HCT116 (cell line): Measurements from ENCODE around the gene MRPL33. TPM values are rescaled to one million over a fixed set of nuclear protein-coding genes. Genes with fewer than 3 reads are reported as not detected.

Experiments used
- ATAC-seq: fragments of 200-7000 bp; cut with Tn5 transposase; 2 replicates; pipeline ENCODE4 v1.9.1; 2020; ENCODE audit warnings: mild to moderate bottlenecking, moderate library complexity
- BruUV-seq: library from RNA; stranded (reverse); fragments of 400-500 nt; replicated peaks from 2 replicates; lab custom pipeline; 2021; lab: Mats Ljungman, UMichigan
- CTCF ChIA-PET: fragments of 300-600 bp; sonication (Branson Sonifier 250); formaldehyde crosslinking; loops from one replicate; lab custom pipeline; 2021; ENCODE audit warnings: antibody characterized with exemption; lab: Charles Lee
- POLR2A ChIA-PET: fragments of 300-600, 350-600 bp; sonication (Branson Sonifier 250); formaldehyde crosslinking; loops from one replicate; lab custom pipeline; 2021; ENCODE audit warnings: antibody characterized with exemption; lab: Charles Lee
- RAD21 ChIA-PET, 2 experiments: fragments of 300-600 bp; sonication (Branson Sonifier 250); formaldehyde crosslinking; loops; one replicate each; lab custom pipeline; 2023; ENCODE audit warnings: low total read pairs in 2 of 2; ENCODE audit not compliant: uncharacterized antibody in 2 of 2, unreplicated experiment in 2 of 2, low non-redundant PET in 1 of 2; lab: Charles Lee
- DNase-seq: peaks from one replicate; pipeline ENCODE4 v3.0.0-alpha.2; 2010; ENCODE audit warnings: low read depth, low spot score
- H2AFZ ChIP-seq: fragments of 200-600 bp; shearing (Covaris generic), sonication (generic); 2 replicates; pipeline ENCODE4 v1.6.1; 2017; ENCODE audit warnings: low read depth, mixed run types, mixed read lengths, antibody characterized with exemption, low read length; ENCODE audit not compliant: poor library complexity, severe bottlenecking
- H3K27ac ChIP-seq: 2 replicates; pipeline ENCODE4 v1.5.1; 2012; ENCODE audit warnings: low read depth, low read length
- H3K27me3 ChIP-seq: fragments of 200-600 bp; sonication (generic); 2 replicates; pipeline ENCODE4 v1.6.1; 2016; ENCODE audit warnings: mixed run types, low read length, mixed read lengths; ENCODE audit not compliant: insufficient read depth
- H3K36me3 ChIP-seq, 2 experiments: fragments of 200-500 bp in 1 of 2; fragments of 200-600 bp in 1 of 2; sonication (Bioruptor generic) in 1 of 2; sonication (generic) in 1 of 2; 2 replicates each; pipeline versions ENCODE4 v1.5.1 to v1.6.1; 2014 to 2016; ENCODE audit warnings: low read length in 2 of 2, inconsistent platforms in 1 of 2, mixed read lengths in 1 of 2, mixed run types in 1 of 2; ENCODE audit not compliant: insufficient read depth in 2 of 2, control insufficient read depth in 1 of 2
- H3K4me1 ChIP-seq, 2 experiments: fragments of 200-600 bp in 1 of 2; sonication (generic) in 1 of 2; 2 replicates each; pipeline versions ENCODE4 v1.5.1 to v1.6.1; 2012 to 2017; ENCODE audit warnings: low read length in 2 of 2, inconsistent platforms in 1 of 2, mild to moderate bottlenecking in 1 of 2, mixed read lengths in 1 of 2, mixed run types in 1 of 2, moderate library complexity in 1 of 2; ENCODE audit not compliant: insufficient read depth in 2 of 2, control insufficient read depth in 1 of 2
- H3K4me2 ChIP-seq: fragments of 200-600 bp; sonication (generic); 2 replicates; pipeline ENCODE4 v1.6.1; 2017; ENCODE audit warnings: mixed run types, low read length, mixed read lengths
- H3K4me3 ChIP-seq, 2 experiments: fragments of 200-600 bp in 1 of 2; sonication (generic) in 1 of 2; replicated peaks in 1 of 2; 2 replicates each; pipeline ENCODE4 v1.5.1; 2011 to 2016; ENCODE audit warnings: low read length in 2 of 2, control low read depth in 1 of 2, low read depth in 1 of 2, mild to moderate bottlenecking in 1 of 2, mixed read lengths in 1 of 2, mixed run types in 1 of 2
- H3K79me2 ChIP-seq: fragments of 200-600 bp; sonication (generic); 2 replicates; pipeline ENCODE4 v1.6.1; 2017; ENCODE audit warnings: mild to moderate bottlenecking, mixed run types, low read length, moderate library complexity, mixed read lengths; ENCODE audit not compliant: insufficient read depth
- H3K9ac ChIP-seq: fragments of 200-600 bp; sonication (generic); 2 replicates; pipeline ENCODE4 v1.6.1; 2016; ENCODE audit warnings: low read length, mixed read lengths
- H3K9me2 ChIP-seq: fragments of 200-600 bp; sonication (generic), shearing (Covaris generic); 2 replicates; pipeline ENCODE4 v1.6.1; 2017; ENCODE audit warnings: mixed run types, mild to moderate bottlenecking, moderate library complexity; ENCODE audit not compliant: insufficient read depth
- H3K9me3 ChIP-seq, 2 experiments: fragments of 200-500 bp in 1 of 2; fragments of 200-600 bp in 1 of 2; sonication (Bioruptor generic) in 1 of 2; sonication (generic) in 1 of 2; 2 replicates each; pipeline ENCODE4 v1.6.1; 2014 to 2017; ENCODE audit warnings: low read length in 2 of 2, mixed read lengths in 2 of 2, inconsistent platforms in 1 of 2, low read depth in 1 of 2, mild to moderate bottlenecking in 1 of 2, mixed run types in 1 of 2, moderate library complexity in 1 of 2; ENCODE audit not compliant: control insufficient read depth in 1 of 2, insufficient read depth in 1 of 2
- H4K20me1 ChIP-seq: fragments of 200-600 bp; sonication (generic), shearing (Covaris generic); 2 replicates; pipeline ENCODE4 v1.6.1; 2017; ENCODE audit warnings: mixed run types, mild to moderate bottlenecking, moderate library complexity; ENCODE audit not compliant: insufficient read depth
- ATF3 ChIP-seq: IDR thresholded peaks from 2 replicates; pipeline ENCODE4 v1.6.1; 2012
- CEBPB ChIP-seq: IDR thresholded peaks from 2 replicates; pipeline ENCODE4 v1.6.1; 2012; ENCODE audit warnings: low read depth
- CTCF ChIP-seq, 3 experiments: fragments of 200-600 bp in 1 of 3; sonication (generic) in 1 of 3; IDR thresholded peaks in 2 of 3; conservative IDR thresholded peaks in 1 of 3; 2 replicates each; pipeline ENCODE4 v1.5.1; 2012 to 2017; ENCODE audit warnings: low read depth in 2 of 3, low read length in 2 of 3, antibody characterized with exemption in 1 of 3, borderline replicate concordance in 1 of 3, control low read depth in 1 of 3, mild to moderate bottlenecking in 1 of 3, mixed read lengths in 1 of 3, mixed run types in 1 of 3, moderate library complexity in 1 of 3; ENCODE audit not compliant: insufficient read depth in 1 of 3
- EGR1 ChIP-seq: IDR thresholded peaks from 2 replicates; pipeline ENCODE4 v1.6.1; 2012; ENCODE audit warnings: low read depth
- ELF1 ChIP-seq: IDR thresholded peaks from 2 replicates; pipeline ENCODE4 v1.6.1; 2012; ENCODE audit warnings: low read depth, borderline replicate concordance
- EZH2phosphoT487 ChIP-seq: fragments of 200-600 bp; IDR thresholded peaks from 2 replicates; pipeline ENCODE4 v1.6.1; 2018; ENCODE audit warnings: antibody characterized with exemption, borderline replicate concordance
- FOSL1 ChIP-seq: IDR thresholded peaks from 2 replicates; pipeline ENCODE4 v1.6.1; 2012; ENCODE audit warnings: low read depth
- POLR2A ChIP-seq: IDR thresholded peaks from 2 replicates; pipeline ENCODE4 v1.7.0; 2011; ENCODE audit warnings: borderline replicate concordance; ENCODE audit not compliant: insufficient read depth, insufficient read length; ENCODE audit errors: extremely low read depth
- POLR2AphosphoS5 ChIP-seq: IDR thresholded peaks from 2 replicates; pipeline ENCODE4 v1.6.1; 2011; ENCODE audit warnings: mild to moderate bottlenecking, low read depth, low read length, moderate library complexity
- RAD21 ChIP-seq: IDR thresholded peaks from 2 replicates; pipeline ENCODE4 v1.6.1; 2012; ENCODE audit warnings: low read depth, mild to moderate bottlenecking
- REST ChIP-seq: IDR thresholded peaks from 2 replicates; pipeline ENCODE4 v1.6.1; 2012; ENCODE audit warnings: low read depth
- SP1 ChIP-seq: IDR thresholded peaks from 2 replicates; pipeline ENCODE4 v1.6.1; 2012; ENCODE audit warnings: low read depth
- SRF ChIP-seq: IDR thresholded peaks from 2 replicates; pipeline ENCODE4 v1.6.1; 2012; ENCODE audit warnings: low read depth
- YY1 ChIP-seq: IDR thresholded peaks from 2 replicates; pipeline ENCODE4 v1.6.1; 2011; ENCODE audit warnings: low read length, low read depth, moderate library complexity, mild to moderate bottlenecking; ENCODE audit not compliant: insufficient replicate concordance; ENCODE audit errors: extremely low read depth
- ZFX ChIP-seq: fragments of 450-650 bp; IDR thresholded peaks from 2 replicates; pipeline ENCODE4 v1.6.1; 2017
- intact Hi-C: fragments of 100-400 bp; cut with micrococcal nuclease; formaldehyde crosslinking; loops from 2 replicates; pipeline ENCODE4 v1.10.0; 2022
- total RNA-seq: library from RNA; stranded (reverse); gene quantifications from one replicate; pipeline ENCODE4 v1.2.1, GENCODE V29; 2021; ENCODE audit not compliant: unreplicated experiment

The MRPL33 gene
- total RNA-seq, 1 experiment from 2014 or later: 66.3 TPM

- H3K27ac ChIP-seq: no peak overlapping the region
- no peaks in the 10 kb centered on the region for H3K79me2 ChIP-seq
- H3K9me2 ChIP-seq: no peaks in the 10 kb centered on the region
- no peak overlapping the region for H3K4me2 ChIP-seq
- POLR2A ChIA-PET: no interaction called here
- no TSS peak for BruUV-seq
- TF ChIP-seq RAD21 (no peak), POLR2A (no peak), ATF3 (no peak), ZFX (no peak), ELF1 (no peak), EZH2phosphoT487 (no peak)
- TF ChIP-seq, all 23 proteins: peak for 0
- no peaks in the 10 kb centered on the region for H3K27me3 ChIP-seq
- no peak for ATAC-seq
- no peak overlapping the region for H3K9ac ChIP-seq
- DNase-seq: no peak
- H2AFZ ChIP-seq: no peak overlapping the region
- H4K20me1 ChIP-seq: no peaks in the 10 kb centered on the region
- H3K9me3 ChIP-seq: no peaks in the 10 kb centered on the region
- no peaks in the 10 kb centered on the region for H3K36me3 ChIP-seq
- ChIA-PET RAD21 (interaction anchor here in 1 of 2 experiments (0.7 kb wide), 1 partner anchor 87 kb away, joined by 3 read pairs; no protein-coding TSS in a partner anchor), CTCF (no interaction called here)
- H3K4me3 ChIP-seq: no peak overlapping the region
- intact Hi-C loops: no loop called here
- peaks cover 0 to 19% of the 10 kb centered on the region in 2 experiments; a peak in 2 of 4 replicates for H3K4me1 ChIP-seq
Observed at GRCh38 chr2:27790796-27791195, 19.3 kb downstream of the MRPL33 start.

- no peak overlapping the region for H3K27ac ChIP-seq
- intact Hi-C loops: no loop called here
Observed at GRCh38 chr2:27792759-27793158, 21.2 kb downstream of the MRPL33 start.

More at GRCh38 chr2:27792759-27793158, 21.2 kb downstream of the MRPL33 start:
- TF ChIP-seq YY1: no peak
- TF ChIP-seq CEBPB: no peak
- no peak for TF ChIP-seq SP1
- no peak for TF ChIP-seq ZFX
- TF ChIP-seq REST: no peak
- no peak for TF ChIP-seq SRF
- no peak for TF ChIP-seq CTCF (IDR thresholded peaks at IDR 0.05 in 2 of 3, conservative IDR thresholded peaks at IDR 0.05 in 1 of 3; ENCODE audit: borderline replicate concordance in 1 of 3, insufficient read depth in 1 of 3, low read depth in 2 of 3, low read length in 2 of 3)
- TF ChIP-seq EGR1: no peak
- no peak for TF ChIP-seq FOSL1
- no peak for TF ChIP-seq POLR2AphosphoS5
- DNase-seq (no peak), ATAC-seq (no peak)
- Histone ChIP-seq H3K79me2 (no peaks in the 10 kb centered on the region), H3K9me3 (no peaks in the 10 kb centered on the region), H4K20me1 (no peaks in the 10 kb centered on the region), H3K4me2 (peak overlapping the region; percentile 47; the same call in 1 of the 2 replicates), H3K9ac (no peak overlapping the region), H3K27me3 (no peaks in the 10 kb centered on the region), H3K36me3 (no peaks in the 10 kb centered on the region), H3K9me2 (no peaks in the 10 kb centered on the region), H3K4me1 (peaks cover 0 to 36% of the 10 kb centered on the region in 2 experiments; a peak in 2 of 4 replicates), H2AFZ (no peak overlapping the region), H3K4me3 (no peak overlapping the region)
- RAD21 ChIA-PET: no interaction called here
- no TSS peak for BruUV-seq
- CTCF ChIA-PET: no interaction called here
- POLR2A ChIA-PET: no interaction called here
